GM21390 (cell line): ENCODE data around the gene PRG3.
"Not testable (repeated sequence)": the region's sequence is repeated elsewhere in the genome, so short reads cannot be mapped to it uniquely, and the experiment has no call there.

Experiments
- ATAC-seq: cut with Tn5 transposase; IDR thresholded peaks from one replicate; pipeline ENCODE4 v1.9.1; 2021; ENCODE audit not compliant: unreplicated experiment

Gene PRG3

DNA sequence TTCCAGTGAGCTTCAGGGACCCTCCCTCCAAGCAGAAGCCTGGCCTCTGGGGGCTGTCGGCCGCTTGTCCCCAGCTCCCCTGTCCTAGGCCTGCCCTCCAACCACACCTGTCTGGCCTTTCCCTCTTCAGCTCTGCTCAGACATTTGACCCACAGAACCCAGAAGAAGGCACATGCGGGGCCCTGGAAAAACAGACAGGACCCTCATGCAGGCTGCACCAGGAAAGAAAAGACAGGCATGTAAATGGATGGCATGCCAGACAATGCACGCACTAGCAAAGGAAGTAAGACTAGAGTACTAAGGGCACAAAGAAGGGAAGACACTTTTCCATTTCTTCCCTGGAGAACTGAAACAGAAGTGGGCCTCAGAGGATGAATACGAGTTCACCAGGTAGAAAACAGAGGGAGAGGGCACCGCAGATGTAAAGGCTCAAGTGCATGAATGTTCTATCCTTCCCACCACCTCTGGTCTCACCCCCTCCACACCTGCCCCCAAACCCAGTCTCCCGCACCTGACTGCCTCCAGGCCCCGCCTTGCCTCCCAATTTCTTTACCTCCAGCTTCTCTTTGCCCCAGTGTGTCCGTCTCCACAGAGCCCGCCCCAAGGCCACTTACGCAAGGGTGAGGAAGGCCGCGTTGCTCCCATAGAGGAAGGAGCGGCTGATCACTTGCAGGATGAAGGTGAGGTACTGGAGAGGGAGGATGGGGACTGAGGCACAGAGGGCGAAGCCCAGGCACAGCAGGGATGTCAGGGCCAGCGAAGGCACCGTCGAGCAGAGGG is 28.6 kb upstream of the PRG3 start:
- no peak for ATAC-seq

GRCh38 chr11:57408771-57409170 is 27.8 kb upstream of the PRG3 start:
- no peak for ATAC-seq

DNA sequence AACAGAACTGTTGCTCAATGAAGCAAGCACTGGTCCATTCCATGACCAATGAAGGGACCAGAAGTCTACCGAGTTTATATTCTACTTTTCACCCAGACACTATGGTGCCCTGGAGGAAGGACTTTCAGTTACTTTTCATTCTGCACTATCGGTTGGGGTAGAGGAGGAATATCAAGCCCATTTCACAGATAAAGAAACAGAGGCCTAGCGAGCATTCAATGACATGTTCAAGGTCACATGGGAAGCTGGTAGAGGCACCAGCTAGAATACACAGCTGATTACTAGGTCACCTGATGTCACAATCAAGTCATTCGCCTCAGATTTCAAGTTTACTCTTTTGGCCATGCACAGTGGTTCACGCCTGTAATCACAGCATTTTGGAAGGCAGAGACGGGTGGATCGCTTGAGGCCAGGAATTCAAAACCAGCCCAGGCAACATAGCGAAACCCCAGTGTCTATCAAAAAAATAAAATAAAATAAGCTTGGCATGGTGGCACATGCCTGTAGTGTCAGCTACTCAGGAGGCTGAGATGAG is 27.1 kb upstream of the PRG3 start:
- no peak for ATAC-seq

DNA sequence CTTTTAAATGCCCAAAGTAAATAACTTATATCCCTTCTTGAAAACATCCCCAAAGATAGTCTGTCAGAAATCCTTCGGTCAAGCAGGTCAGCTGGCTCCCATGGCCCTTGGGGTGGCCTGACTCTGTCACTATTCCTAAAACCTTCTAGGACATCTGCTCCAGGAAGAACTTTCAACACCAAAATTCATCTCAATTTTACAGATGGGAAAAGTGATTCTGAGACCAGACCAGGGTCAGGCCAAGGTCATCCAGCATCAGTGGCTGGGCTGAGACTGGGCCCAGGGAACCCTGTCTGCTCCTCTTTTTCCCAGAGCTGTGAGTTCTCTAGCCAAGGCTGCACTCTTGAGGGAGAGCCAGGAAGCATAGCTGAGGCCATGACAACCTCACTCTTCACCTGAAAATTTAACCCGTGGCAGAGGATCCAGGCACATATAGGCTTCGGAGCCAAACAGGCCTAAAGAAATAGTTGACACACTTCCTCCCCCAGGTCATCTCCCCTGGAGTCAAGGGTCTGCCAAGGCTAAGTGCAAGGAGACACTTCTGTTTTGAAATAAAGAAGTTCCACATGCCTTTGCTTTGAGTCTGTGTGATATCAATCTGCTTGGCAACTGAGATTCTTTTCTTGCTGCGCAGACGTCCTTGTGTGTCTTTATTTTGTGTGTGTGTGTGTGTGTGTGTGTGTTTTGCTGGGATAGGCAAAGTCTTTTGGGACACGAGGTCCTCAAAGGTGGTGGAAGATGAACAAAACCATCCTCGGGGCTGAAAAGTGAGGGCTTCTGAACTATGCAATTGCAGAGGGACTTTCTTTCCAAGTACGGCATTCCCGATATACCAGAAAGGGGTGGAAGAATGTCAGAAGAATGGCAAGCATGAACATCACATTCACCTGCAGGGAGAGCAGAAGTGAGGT is 26.3 kb upstream of the PRG3 start:
- no peak for ATAC-seq

GRCh38 chr11:57406337-57406904 is 25.5 kb upstream of the PRG3 start:
- ATAC-seq, result peak; percentile 64

- no peak for ATAC-seq
Measured at GRCh38 chr11:57405271-57405860, 24.4 kb upstream of the PRG3 start.

DNA sequence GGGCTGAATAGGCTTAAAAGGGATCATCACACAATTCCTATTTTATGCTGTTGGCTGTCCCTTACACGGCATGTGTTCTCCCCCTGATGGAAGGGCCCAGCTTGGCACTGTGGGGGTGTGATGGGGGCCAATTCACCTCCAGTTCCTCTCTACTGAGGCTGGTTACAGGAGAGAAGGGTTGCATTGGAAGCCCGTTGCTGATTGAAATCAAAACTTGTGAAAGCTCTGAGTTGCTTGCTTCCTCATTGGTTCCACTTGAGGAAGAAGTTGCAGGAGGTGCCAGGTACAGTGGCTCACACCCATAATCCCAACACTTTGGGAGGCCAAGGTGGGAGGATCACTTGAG is 22.8 kb upstream of the PRG3 start:
- no peak for ATAC-seq

GRCh38 chr11:57403003-57403801 is 22.3 kb upstream of the PRG3 start:
- not testable (repeated sequence) for ATAC-seq

- no peak for ATAC-seq
Measured at GRCh38 chr11:57402188-57403002, 21.4 kb upstream of the PRG3 start.

- no peak for ATAC-seq
Measured at GRCh38 chr11:57399972-57400578, 19.1 kb upstream of the PRG3 start.

DNA sequence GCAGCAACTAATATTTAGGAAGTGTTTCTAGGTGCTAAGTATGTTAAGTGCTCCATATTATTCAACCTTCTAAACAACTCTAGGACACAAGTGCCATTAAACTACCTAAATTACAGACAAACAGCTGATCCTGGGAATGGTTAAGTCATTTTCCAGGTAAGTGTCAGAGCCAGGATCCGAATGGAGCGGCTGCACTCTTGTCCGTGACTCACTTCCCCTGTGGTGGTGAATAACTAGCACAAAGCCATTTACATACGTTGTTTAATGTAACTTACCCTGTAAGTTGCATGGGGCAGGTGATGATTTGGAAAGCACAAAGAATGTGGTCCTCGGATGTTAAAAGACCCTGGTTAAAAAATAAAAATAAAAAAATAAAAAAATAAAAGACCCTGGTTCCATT is 18.3 kb upstream of the PRG3 start:
- no peak for ATAC-seq

DNA sequence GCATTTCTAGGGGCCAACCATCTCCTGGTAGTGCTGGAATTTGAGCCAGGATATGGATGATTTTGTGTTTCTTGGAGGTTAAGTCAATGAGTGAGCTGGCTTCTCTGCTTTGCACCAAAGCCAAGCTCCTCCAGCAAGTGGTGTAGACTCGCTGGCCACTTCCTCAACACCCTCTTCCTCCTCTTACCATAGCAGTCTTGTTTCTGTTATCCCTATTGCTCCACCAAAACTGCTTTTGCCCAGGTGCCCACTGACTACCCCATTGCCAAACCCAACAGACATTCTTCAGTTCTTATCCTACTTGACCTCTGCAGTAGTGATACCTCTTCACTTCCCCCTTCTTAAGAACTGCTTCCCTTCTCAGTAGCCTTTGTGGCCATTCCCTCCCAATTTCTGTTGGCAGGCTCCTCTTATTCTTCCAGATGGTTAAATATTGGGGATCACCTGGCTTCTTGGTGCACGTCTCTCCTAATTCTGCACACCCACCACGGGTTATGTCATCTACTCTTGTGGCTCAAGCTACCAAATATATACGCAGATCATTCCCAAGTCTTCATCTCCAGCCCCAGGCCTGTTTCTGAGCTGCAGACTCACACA is 16.5 kb upstream of the PRG3 start:
- ATAC-seq, result no peak

- no peak for ATAC-seq
Measured at GRCh38 chr11:57396744-57397143, 15.8 kb upstream of the PRG3 start.

- ATAC-seq, result no peak
Measured at GRCh38 chr11:57395905-57396623, 15.1 kb upstream of the PRG3 start.

DNA sequence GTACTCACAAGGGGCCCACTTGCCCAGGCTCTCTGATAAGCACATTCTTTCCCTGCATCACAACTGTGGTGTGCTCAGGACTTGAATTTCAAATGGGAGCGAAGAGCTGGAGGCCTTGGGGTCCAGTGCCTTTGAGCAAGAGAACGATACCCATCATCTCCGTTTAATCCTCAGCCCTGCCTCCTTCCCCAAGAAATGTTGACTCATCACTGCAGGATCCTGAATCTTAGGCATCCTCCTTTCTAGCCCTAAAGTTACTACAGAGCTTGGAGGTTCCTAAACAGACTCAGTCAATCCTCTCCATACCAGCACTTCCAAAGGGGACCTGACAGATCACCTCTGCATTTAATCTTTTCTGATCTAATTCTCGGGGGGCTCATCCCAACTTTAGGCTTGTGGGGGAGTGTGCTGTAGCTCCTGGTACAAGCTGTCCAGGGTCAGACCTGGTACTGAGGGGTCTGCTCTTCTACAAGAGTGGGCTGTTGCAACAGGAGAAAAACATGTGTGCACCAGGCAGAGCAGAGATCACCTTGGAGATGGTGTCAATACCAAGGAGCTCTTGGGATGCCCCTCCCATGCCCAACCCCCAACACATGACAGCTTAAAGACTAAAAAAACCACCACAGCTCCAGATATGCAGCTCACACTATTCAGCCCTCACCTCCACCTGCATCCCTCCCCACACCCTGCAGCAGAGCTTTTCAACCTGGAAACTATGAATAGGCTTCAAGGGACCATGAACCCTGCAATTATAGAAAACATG is 13.4 kb upstream of the PRG3 start:
- ATAC-seq, result no peak

DNA sequence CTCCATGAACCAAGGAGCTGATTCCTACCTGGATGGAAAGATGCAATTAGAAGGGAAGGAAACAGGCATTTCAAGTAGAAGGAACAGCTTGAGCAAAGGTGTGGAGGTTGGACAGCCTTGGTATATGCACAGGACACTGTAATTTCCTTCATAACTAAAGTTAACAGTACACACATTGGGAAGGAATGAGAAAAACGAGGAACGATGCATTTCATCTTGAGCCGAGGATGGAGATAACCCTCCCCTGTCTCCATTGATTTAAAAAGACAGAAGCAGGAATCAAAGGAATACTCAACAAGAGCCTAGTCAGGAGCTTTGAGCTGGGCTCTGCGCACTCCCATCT is 11.8 kb upstream of the PRG3 start:
- ATAC-seq, result no peak

DNA sequence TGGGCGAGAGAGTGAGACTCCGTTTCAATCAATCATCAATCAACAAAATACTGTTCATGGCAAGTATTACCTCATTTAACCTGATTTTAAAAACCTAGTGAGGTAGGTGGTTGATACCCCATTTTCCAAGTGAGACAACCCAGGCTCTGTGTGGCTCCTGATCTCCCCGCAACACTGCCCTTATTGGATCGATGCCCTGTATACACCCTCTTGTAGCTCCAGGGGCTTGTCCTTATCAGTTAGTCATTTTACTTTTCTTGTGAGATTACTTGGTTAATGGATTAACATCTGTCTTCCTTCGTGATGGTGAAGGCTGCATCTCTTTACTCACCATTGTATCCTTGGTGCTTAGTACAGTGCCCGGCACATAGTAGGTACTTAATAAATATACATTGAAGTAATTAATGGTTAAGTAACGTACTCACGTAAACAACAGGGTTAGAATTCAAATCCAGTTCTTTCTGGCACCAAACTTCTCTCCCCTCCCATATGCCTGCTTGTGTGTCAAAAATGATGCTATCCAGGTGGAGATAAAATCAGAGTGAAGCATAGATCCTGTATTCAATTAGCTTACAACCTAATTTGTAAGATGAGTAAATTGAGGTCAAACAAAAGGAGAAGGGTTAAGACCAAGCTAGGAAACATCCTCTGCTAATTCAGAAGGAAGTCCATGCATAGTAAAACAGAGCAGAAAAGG is 11.3 kb upstream of the PRG3 start:
- ATAC-seq, result no peak
